Left hindlimb (tissue), 1 donor: ENCODE data around the gene KDM4B.

Experiments used
- DNase-seq: peaks from one replicate; pipeline ENCODE4 v3.0.0-alpha.2; 2018

Gene KDM4B

DNA sequence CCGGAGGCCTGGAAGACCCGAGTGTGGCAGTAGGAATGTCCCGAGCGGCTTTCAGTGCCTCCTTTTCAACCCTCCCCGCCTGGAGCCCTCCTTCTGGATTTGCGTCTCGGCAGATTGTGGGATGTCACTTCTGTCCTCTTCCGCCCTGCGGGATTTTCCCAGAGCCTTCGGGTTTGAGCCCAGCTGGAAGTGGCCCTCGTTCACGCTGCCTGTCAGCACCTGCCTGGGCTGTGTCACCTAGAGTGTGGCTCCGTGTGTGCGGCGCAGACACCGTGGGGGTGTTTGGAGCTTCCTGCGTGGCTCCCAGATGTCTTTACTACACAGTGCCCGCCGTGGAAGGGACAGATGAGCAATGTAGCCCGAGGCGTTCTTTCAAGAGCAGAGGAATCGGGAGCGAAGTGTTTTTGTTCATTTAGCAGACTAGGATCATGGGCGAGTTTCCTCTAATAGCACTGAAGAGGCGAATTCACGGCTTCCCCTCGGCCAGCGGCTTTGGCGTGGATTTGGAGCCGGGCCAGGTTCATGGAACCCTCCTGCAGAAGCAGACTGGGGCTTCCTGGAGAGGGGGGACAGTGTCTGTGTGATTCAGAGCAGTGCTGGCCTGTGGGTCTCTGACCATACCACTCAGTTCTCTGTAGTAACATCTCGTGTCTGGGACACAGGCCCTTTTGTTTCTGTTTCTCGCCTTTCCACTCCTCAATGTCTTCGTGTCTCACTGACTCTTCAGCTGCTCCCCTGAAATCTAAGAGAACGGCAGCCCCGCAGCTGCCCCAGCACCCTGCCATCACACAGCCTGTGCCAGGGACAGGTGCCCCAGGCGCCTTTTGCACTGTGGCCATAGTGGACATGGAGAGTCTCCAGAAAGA, 68.0 kb downstream of the KDM4B start:
- DNase-seq = no peak

DNA sequence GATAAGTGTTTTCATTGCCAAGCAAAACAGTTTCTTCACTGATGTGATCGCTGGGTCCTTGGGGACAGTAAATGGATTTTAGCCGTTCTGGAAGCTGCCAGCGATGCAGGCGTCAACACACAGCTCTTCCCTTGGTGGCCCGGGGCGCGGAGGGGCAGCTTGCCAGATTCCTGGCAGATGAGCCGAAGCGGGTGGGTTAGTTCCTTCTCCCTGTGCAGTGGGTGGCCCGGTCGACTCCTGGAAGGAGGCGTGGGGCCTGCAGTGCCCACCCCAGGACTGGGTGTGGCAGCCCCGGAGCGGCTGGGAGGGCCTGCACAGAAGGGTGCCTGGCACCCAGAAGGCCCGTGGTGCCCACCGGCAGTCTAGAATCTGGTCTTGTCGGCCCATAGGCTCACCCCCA, 69.0 kb downstream of the KDM4B start:
- no peak for DNase-seq

GRCh38 chr19:5038631-5039271, 69.8 kb downstream of the KDM4B start:
- no peak for DNase-seq

DNA sequence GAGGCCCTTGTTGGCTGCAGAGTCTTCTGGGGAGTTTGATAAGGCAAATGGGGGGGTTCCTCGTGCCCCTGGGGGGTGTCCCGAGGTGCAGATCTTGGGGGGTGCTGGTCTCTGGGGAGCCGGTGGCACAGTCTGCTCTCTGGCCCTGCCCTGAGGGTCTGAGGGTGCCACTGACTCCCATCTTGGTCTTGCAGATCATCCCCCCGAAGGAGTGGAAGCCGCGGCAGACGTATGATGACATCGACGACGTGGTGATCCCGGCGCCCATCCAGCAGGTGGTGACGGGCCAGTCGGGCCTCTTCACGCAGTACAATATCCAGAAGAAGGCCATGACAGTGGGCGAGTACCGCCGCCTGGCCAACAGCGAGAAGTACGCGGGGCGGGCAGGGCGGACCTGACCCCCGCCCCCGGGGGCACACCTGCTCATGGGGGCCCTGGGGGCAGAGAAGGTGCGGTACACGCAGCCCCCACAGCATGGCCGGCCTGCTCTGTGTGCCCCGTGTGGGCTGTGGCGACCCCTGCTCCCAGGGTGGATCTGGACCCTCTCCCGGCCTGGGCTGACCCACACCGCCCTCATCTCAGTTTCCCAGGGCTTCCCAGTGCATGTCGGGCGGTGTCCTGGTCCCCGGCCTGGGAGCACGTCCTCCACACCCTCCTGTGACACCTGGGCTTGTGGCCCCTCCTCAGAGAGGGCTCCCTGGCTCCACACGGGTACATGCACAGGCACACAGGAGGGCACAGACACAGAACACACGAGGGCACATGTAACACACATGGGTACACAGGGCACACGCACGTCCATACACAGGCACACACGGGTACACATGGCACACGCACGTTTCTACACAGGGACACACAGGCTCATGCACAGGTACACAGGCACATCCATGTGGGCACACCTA, 71.0 kb downstream of the KDM4B start:
- DNase-seq = no peak

DNA sequence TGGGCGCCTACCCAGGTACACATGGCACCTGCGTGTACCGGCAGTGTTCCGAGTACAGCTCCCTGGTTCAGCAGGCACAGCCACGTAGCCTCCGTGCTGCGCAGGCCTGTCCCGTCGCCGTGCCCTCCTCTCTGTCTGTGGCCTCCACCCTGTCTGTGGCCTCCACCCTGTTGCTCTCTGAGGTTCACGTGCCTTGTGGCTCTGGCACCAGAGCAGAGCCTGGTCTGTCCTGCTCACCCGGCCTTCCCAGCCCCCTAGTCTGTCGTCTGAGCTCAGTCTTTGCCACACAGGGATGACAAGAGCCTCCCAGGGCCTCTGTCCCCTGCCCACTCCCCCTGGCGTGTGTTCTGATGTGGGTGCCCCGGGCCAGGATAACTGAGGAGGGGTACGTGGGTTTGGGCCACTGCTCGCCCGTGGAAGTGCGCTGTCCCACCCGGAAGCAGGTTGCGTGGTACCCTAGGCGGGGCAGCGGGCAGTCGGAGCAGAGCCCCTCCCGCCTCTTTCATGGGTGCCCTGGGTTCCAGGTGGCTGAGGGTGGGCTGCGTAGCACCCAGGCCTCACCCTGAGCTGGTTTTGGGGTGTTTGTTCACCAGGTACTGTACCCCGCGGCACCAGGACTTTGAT, 71.7 kb downstream of the KDM4B start:
- no peak for DNase-seq

DNA sequence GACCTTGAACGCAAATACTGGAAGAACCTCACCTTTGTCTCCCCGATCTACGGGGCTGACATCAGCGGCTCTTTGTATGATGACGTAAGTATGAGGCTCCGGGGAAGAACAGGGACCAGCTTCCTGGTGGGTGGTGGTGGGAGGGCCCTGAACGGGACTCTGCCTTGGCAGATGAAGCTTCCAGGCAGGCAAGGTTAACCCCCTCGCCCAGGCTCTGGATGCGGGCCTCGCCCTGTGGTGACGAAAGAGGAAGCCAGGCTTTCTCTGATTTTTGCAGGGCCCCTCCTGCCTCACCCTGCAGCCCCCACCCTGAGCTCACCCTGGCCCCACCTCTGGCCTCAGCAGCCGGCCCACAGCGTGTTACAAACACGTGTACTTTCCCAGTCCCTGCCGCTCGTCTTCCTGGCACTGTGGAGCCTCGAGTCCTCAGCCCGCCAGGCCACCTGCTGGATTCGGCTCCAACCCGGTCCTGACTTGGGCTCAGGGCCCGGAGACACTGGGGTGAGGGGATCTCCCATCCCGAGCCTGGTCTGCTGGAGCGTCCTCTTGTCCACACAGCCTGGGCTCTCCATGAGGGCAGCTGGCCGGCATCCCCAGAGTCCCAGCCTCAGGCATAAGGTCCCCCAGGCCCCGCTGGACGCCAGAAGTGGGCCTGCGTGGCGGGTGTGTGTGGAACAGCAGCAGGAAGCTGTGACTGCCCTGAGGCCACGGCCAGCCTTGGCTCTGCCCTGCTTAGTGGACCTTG, 72.4 kb downstream of the KDM4B start:
- DNase-seq = no peak

- DNase-seq = no peak
Observed at GRCh38 chr19:5041913-5042187, 72.9 kb downstream of the KDM4B start.

GRCh38 chr19:5042556-5042955, 73.6 kb downstream of the KDM4B start:
- DNase-seq = no peak

- DNase-seq = no peak
Observed at GRCh38 chr19:5045029-5045428, 76.1 kb downstream of the KDM4B start.

DNA sequence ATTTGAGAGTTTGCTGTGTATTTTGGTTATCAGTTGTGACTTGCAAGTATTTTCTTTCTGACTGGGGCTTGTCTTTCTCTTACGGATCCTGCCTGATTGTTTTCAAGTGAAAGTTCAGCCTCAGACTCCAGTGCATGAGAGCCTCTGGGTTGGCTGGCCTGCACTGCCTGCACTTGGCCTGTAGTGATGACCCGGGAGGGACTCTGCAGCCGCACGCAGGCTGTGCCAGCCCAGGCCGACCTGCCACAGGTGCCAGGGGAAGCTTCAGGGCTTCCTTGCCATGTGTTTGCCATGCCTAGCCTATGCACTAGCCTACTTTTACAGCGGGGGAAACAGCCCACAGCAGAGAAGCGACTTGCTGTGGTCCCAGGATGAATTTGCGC, 77.0 kb downstream of the KDM4B start:
- DNase-seq = no peak

GRCh38 chr19:5046339-5047039, 77.6 kb downstream of the KDM4B start:
- no peak for DNase-seq

- no peak for DNase-seq
Observed at GRCh38 chr19:5047251-5047935, 78.5 kb downstream of the KDM4B start.

DNA sequence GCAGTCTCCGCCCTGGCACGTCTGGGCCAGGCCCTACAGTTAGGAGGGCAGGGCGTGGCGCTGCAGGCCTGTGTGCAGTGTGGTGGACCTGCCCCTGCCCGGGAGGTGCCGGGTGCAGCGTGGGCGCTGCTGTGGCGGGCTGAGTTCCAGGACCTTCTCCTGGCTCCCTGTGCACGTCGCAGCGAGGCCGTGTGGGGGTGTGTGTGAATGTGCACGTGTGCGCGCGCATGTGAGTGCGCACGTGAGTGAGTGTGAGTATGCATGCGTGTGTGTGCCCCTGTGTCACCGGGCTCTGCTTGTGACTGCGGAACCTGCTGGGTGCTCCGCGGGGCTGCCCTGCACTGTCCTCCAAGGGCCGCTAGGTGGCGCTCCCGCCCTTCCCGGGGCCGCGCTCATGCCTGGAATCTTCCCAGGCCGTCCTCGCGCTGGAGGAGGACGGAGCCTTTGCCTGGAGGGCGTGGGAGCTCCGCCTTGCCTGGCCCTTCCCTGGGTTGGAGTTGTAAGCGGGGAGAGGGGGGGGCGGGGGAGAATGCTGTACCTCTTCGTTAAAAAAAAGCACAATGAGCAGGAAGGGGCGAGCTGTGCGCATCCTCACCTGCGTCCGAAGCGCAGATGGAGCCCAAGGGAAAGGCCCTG, 79.3 kb downstream of the KDM4B start:
- peak; percentile 86 for DNase-seq

DNA sequence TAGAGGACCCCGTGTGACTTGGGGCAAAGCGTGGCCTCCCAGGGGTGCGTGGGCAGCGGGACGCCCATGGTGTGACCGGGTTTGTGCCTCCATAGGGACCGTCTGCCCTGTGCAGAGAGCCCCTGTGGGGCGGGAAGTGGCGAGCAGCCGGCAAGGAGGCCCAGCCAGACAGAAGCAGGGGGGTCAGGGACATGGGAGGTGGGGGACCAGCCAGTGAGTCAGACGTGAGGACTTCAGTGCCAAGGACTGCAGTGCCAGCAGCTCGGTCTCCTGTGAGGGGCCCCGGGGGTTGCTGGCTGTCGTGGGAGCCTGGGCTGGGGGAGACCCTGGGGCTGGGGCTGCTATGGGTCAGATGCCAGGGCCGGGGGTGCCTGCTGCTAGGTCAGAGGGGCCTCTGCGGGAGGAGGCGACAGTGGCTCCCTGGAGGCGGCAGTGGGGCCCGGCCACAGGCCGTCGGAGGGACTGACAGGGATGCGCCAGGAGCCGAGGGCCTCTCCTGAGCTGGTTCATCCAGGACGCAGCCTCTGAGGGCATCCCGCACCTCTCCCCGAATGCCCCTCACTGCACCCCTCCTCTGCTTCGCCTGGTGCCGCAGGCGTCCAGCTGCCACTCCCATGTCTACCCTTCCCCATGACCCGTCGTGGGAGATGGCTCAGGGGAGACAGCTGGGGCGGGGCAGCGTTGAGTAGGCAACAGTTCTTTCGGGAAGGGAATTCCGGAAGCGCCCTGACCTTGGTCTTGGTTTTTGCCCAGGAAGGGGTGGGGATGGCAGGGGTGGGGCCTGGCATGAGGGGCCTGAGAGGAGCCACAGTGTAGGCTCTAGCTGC, 80.0 kb downstream of the KDM4B start:
- DNase-seq = peak; percentile 77

DNA sequence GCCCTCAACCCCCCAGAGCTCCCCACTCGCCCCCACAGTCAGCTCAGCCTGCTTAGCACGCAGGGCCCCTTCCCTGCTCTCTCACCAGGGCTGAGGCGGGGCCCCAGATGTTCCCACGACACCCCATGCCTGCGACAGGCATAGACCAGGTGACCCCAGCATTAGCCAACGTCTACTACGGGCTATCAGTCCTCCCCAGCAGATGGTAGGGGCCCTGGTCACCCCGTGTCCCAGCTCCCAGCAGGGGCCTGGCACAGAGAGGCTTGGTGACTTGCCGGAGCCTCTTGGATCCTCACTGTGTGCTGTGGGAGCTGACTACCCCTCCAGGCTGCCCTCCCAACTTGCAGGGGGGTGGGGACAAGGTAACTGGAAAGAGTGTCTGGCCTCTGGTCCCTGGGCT, 80.6 kb downstream of the KDM4B start:
- DNase-seq = no peak

DNA sequence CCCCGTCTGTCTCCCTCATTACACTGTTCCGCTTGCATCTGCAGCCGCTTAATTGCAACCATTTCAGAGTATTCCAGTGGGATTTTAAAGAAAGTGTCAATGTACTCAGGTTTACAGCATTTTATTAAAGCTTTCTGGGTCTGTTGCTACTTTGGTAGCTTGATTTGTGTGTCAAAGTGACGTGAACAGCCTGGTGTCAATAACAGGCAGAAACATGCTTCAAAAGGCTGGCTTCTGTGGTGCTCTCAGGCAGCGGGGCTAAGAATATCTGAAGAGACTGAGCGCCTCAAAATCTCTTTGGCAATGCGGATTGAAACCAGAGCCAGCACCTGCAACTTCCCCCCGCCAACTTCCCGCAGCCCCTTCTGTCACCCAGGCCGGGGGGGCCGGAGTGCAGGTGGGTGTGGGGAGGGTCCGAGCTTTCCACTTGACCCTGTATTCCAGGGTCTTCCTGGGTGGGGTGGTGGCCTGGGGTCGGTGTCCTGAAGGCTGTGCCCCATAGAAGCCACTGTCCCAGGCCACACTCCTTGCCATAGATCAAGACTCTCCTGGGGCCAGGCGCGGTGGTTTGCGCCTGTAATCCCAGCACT, 81.2 kb downstream of the KDM4B start:
- DNase-seq = no peak

GRCh38 chr19:5050905-5051304, 82.0 kb downstream of the KDM4B start:
- DNase-seq = no peak

- DNase-seq = no peak
Observed at GRCh38 chr19:5051619-5052018, 82.7 kb downstream of the KDM4B start.

DNA sequence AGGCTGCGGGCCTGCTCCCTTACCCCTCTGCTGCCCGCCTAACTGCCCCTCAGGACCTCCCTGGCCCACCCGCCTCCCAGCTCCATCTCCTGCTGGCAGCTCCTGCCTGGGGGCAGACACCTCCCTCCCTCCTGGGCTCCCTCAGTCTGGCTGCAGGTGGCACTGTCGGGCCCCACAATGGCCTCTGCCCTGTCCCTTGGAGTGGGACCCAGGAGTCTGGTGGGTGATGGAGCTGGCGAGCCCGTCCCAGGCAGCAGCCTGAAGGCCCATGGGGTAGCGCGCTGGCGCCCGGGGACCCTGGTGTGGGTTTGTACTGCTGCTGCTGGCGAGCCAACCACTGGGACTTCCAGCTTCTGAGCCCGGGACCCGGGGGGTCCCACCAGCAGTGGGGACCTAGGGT, 83.6 kb downstream of the KDM4B start:
- DNase-seq = no peak
